ENCODE data around the gene YJU2. TPM values are rescaled to one million over a fixed set of nuclear protein-coding genes. Genes with fewer than 3 reads are reported as not detected.

The YJU2 gene
- total and polyA plus RNA-seq, 4 donors = 6.5 to 12.7 (median 10.3) TPM

DNA sequence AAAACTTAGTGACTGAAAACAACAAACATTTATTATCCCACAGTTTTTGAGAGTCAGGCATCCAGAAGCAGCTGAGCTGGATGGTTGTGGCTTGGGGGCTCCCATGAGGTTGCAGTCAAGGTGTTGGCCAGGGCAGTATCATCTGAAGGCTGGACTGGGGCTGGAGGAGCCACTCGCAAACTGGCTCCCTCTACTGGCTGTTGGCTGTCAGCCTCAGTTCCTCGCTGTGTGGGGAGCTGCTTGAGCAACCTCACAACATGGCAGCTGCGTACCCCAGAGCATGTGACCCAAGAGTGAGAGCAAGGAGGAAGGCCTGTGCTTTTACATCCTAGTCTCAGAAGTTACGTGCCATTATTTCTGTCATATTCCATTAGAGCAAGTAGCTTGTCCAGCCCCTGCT, 9.7 kb downstream of the YJU2 start:
- WGBS = 99% methylated on average over 4 of the region's 4 CpGs

DNA sequence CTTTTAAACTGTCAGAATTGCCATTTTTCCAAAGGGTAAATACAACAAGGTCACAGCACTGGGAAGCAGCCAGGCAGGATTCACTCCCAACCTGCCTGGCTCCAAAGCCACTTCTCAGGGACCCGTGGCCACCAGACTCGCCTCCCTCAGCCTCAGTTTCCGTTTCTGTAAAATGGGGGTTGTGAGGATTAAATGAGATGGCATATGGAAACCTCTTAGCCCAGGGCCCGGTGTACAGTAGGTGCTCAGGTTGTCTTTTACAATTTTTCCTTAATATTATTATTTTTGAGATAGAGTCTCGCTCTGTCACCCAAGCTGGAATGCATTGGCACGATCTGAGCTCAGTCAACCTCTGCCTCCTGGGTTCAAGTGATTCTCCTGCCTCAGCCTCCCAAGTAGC, 10.1 kb downstream of the YJU2 start:
- WGBS = 88% methylated on average over 6 of the region's 6 CpGs
- Histone ChIP-seq H3K9me3 (ENCODE audit: control insufficient read depth in 4 of 4, low read length in 3 of 4) (peaks cover 0 to 8% (median 2%) of the 10 kb centered on the region in 4 donors), H3K9ac (ENCODE audit: low read depth in 1 of 2, low read length in 2 of 2) (no peak overlapping the region), H3K27me3 (ENCODE audit: control insufficient read depth in 4 of 4, insufficient read depth in 4 of 4, low read length in 3 of 4) (no peaks in the 10 kb centered on the region), H3K36me3 (ENCODE audit: control insufficient read depth in 4 of 4, insufficient read depth in 3 of 4, low read depth in 1 of 4, low read length in 3 of 4) (peaks cover 31 to 66% (median 39%) of the 10 kb centered on the region in 4 donors), H3K4me3 (ENCODE audit: low read depth in 1 of 3, low read length in 3 of 3) (no peak overlapping the region), H3K27ac (ENCODE audit: low read depth in 1 of 2, low read length in 2 of 2) (no peak overlapping the region), H3K4me1 (ENCODE audit: control insufficient read depth in 4 of 4, insufficient read depth in 4 of 4, low read length in 3 of 4) (no peaks in the 10 kb centered on the region)
- DNase-seq (ENCODE audit: low spot score) = no peak
- TF ChIP-seq RAD21 (IDR thresholded peaks at IDR 0.05) (no peak), FOXA2 (IDR thresholded peaks at IDR 0.05) (no peak), TAF1 (conservative IDR thresholded peaks at IDR 0.05) (no peak), NR2F2 (IDR thresholded peaks at IDR 0.05) (no peak), RXRA (IDR thresholded peaks at IDR 0.05) (no peak), EGR1 (IDR thresholded peaks at IDR 0.05; ENCODE audit: low read depth in 2 of 2) (no peak), FOXA1 (IDR thresholded peaks at IDR 0.05) (no peak), CTCF (IDR thresholded peaks at IDR 0.05; ENCODE audit: low read depth, low read length, missing input control) (no peak)
- TF ChIP-seq, protein P1, sequence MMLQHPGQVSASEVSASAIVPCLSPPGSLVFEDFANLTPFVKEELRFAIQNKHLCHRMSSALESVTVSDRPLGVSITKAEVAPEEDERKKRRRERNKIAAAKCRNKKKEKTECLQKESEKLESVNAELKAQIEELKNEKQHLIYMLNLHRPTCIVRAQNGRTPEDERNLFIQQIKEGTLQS (IDR thresholded peaks at IDR 0.05) = no peak
- TF ChIP-seq, protein P2, sequence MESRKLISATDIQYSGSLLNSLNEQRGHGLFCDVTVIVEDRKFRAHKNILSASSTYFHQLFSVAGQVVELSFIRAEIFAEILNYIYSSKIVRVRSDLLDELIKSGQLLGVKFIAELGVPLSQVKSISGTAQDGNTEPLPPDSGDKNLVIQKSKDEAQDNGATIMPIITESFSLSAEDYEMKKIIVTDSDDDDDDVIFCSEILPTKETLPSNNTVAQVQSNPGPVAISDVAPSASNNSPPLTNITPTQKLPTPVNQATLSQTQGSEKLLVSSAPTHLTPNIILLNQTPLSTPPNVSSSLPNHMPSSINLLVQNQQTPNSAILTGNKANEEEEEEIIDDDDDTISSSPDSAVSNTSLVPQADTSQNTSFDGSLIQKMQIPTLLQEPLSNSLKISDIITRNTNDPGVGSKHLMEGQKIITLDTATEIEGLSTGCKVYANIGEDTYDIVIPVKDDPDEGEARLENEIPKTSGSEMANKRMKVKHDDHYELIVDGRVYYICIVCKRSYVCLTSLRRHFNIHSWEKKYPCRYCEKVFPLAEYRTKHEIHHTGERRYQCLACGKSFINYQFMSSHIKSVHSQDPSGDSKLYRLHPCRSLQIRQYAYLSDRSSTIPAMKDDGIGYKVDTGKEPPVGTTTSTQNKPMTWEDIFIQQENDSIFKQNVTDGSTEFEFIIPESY (IDR thresholded peaks at IDR 0.05) = no peak
- TF ChIP-seq, protein P3, sequence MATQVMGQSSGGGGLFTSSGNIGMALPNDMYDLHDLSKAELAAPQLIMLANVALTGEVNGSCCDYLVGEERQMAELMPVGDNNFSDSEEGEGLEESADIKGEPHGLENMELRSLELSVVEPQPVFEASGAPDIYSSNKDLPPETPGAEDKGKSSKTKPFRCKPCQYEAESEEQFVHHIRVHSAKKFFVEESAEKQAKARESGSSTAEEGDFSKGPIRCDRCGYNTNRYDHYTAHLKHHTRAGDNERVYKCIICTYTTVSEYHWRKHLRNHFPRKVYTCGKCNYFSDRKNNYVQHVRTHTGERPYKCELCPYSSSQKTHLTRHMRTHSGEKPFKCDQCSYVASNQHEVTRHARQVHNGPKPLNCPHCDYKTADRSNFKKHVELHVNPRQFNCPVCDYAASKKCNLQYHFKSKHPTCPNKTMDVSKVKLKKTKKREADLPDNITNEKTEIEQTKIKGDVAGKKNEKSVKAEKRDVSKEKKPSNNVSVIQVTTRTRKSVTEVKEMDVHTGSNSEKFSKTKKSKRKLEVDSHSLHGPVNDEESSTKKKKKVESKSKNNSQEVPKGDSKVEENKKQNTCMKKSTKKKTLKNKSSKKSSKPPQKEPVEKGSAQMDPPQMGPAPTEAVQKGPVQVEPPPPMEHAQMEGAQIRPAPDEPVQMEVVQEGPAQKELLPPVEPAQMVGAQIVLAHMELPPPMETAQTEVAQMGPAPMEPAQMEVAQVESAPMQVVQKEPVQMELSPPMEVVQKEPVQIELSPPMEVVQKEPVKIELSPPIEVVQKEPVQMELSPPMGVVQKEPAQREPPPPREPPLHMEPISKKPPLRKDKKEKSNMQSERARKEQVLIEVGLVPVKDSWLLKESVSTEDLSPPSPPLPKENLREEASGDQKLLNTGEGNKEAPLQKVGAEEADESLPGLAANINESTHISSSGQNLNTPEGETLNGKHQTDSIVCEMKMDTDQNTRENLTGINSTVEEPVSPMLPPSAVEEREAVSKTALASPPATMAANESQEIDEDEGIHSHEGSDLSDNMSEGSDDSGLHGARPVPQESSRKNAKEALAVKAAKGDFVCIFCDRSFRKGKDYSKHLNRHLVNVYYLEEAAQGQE (IDR thresholded peaks at IDR 0.05) = no peak

More for the DNA sequence above, 9.7 kb downstream of the YJU2 start:
- Histone ChIP-seq H3K27ac (ENCODE audit: low read depth in 1 of 2, low read length in 2 of 2) (no peak overlapping the region), H3K4me3 (ENCODE audit: low read depth in 1 of 3, low read length in 3 of 3) (no peak overlapping the region), H3K9ac (ENCODE audit: low read depth in 1 of 2, low read length in 2 of 2) (no peak overlapping the region), H3K36me3 (ENCODE audit: control insufficient read depth in 4 of 4, insufficient read depth in 3 of 4, low read depth in 1 of 4, low read length in 3 of 4) (peaks cover 30 to 70% (median 43%) of the 10 kb centered on the region in 4 donors), H3K27me3 (ENCODE audit: control insufficient read depth in 4 of 4, insufficient read depth in 4 of 4, low read length in 3 of 4) (no peaks in the 10 kb centered on the region), H3K9me3 (ENCODE audit: control insufficient read depth in 4 of 4, low read length in 3 of 4) (peaks cover 0 to 8% (median 2%) of the 10 kb centered on the region in 4 donors), H3K4me1 (ENCODE audit: control insufficient read depth in 4 of 4, insufficient read depth in 4 of 4, low read length in 3 of 4) (no peaks in the 10 kb centered on the region)
- DNase-seq (ENCODE audit: low spot score) = no peak
- TF ChIP-seq, protein P2 (IDR thresholded peaks at IDR 0.05) = no peak
- TF ChIP-seq RAD21 (IDR thresholded peaks at IDR 0.05) = no peak
- TF ChIP-seq SP1 (IDR thresholded peaks at IDR 0.05) = no peak
- no peak for TF ChIP-seq CTCF (IDR thresholded peaks at IDR 0.05; ENCODE audit: low read depth, low read length, missing input control)
- TF ChIP-seq FOXA1 (IDR thresholded peaks at IDR 0.05) = no peak
- no peak for TF ChIP-seq TAF1 (conservative IDR thresholded peaks at IDR 0.05)
- no peak for TF ChIP-seq EGR1 (IDR thresholded peaks at IDR 0.05; ENCODE audit: low read depth in 2 of 2)
- TF ChIP-seq, protein P1 (IDR thresholded peaks at IDR 0.05) = no peak
- TF ChIP-seq, protein P4, sequence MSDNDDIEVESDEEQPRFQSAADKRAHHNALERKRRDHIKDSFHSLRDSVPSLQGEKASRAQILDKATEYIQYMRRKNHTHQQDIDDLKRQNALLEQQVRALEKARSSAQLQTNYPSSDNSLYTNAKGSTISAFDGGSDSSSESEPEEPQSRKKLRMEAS (IDR thresholded peaks at IDR 0.05) = no peak
- TF ChIP-seq HNF4A (conservative IDR thresholded peaks at IDR 0.05) = no peak
- TF ChIP-seq JUND (IDR thresholded peaks at IDR 0.05) = no peak

Data from liver (tissue), 9 donors.